CD8-positive, alpha-beta memory T cell (primary cell): Measurements from ENCODE around the gene OSBPL1A. TPM values are rescaled to one million over a fixed set of nuclear protein-coding genes. Genes with fewer than 3 reads are reported as not detected.

Source experiments
- CTCF ChIA-PET: fragments of 350-600 bp; sonication (Branson Sonifier 250); formaldehyde crosslinking; loops from one replicate; lab custom pipeline; 2021; ENCODE audit warnings: antibody characterized with exemption; lab: Charles Lee
- POLR2A ChIA-PET: fragments of 350-600 bp; sonication (Branson Sonifier 250); formaldehyde crosslinking; loops from one replicate; lab custom pipeline; 2021; ENCODE audit warnings: antibody characterized with exemption; lab: Charles Lee
- DNase-seq, 5 donors: peaks; one replicate each; pipeline versions ENCODE4 v3.0.0 to v3.0.0-alpha.2; 2020 to 2022; ENCODE audit warnings: mixed read lengths in 1 of 5
- H3K27ac ChIP-seq: one replicate; pipeline ENCODE4 v1.7.0; 2013; ENCODE audit warnings: low read depth, mild to moderate bottlenecking, low read length, moderate library complexity
- H3K27me3 ChIP-seq: 2 replicates; pipeline ENCODE4 v1.7.0; 2013; ENCODE audit warnings: low read length, mild to moderate bottlenecking; ENCODE audit not compliant: insufficient read depth, poor library complexity, severe bottlenecking
- H3K36me3 ChIP-seq: 2 replicates; pipeline ENCODE4 v1.7.0; 2013; ENCODE audit warnings: mild to moderate bottlenecking, low read length, moderate library complexity; ENCODE audit not compliant: insufficient read depth
- H3K4me1 ChIP-seq: 2 replicates; pipeline ENCODE4 v1.7.0; 2013; ENCODE audit warnings: mild to moderate bottlenecking, low read length, moderate library complexity; ENCODE audit not compliant: insufficient read depth
- H3K4me3 ChIP-seq: 2 replicates; pipeline ENCODE4 v1.7.0; 2013; ENCODE audit warnings: mild to moderate bottlenecking, low read length
- H3K9me3 ChIP-seq: 2 replicates; pipeline ENCODE4 v1.7.0; 2013; ENCODE audit warnings: mild to moderate bottlenecking, low read length
- H3K27ac Mint-ChIP-seq, 8 donors: one replicate each; pipeline ENCODE4 v1.8.0; 2020 to 2021; ENCODE audit warnings: mixed read lengths in 8 of 8, mild to moderate bottlenecking in 6 of 8, inconsistent platforms in 3 of 8, moderate library complexity in 3 of 8
- H3K27me3 Mint-ChIP-seq, 2 donors: one replicate each; pipeline ENCODE4 v1.8.0; 2020 to 2021; ENCODE audit warnings: mixed read lengths in 2 of 2, mild to moderate bottlenecking in 1 of 2, moderate library complexity in 1 of 2
- H3K36me3 Mint-ChIP-seq, 3 donors: one replicate each; pipeline ENCODE4 v1.8.0; 2020 to 2021; ENCODE audit warnings: mixed read lengths in 3 of 3, inconsistent platforms in 1 of 3, mild to moderate bottlenecking in 1 of 3
- H3K4me1 Mint-ChIP-seq, 3 donors: one replicate each; pipeline ENCODE4 v1.8.0; 2020 to 2021; ENCODE audit warnings: mixed read lengths in 3 of 3, inconsistent platforms in 1 of 3, mild to moderate bottlenecking in 1 of 3
- H3K4me3 Mint-ChIP-seq, 7 donors: one replicate each; pipeline ENCODE4 v1.8.0; 2020 to 2021; ENCODE audit warnings: mixed read lengths in 7 of 7, mild to moderate bottlenecking in 6 of 7, moderate library complexity in 4 of 7, inconsistent platforms in 2 of 7
- H3K9me3 Mint-ChIP-seq, 5 donors: one replicate each; pipeline ENCODE4 v1.8.0; 2020 to 2022; ENCODE audit warnings: mixed read lengths in 5 of 5, mild to moderate bottlenecking in 3 of 5, moderate library complexity in 2 of 5, inconsistent platforms in 1 of 5
- polyA plus RNA-seq: library from polyadenylated mRNA; unstranded; fragments of 300-500 nt; fragmentation: Illumina TruSeq; gene quantifications from one replicate; pipeline ENCODE4 v1.2.3, GENCODE V29; 2021
- total RNA-seq, 2 experiments: library from RNA; stranded (reverse); gene quantifications; one replicate each; pipeline ENCODE4 v1.2.3, GENCODE V29; 2021

The OSBPL1A gene
- total and polyA plus RNA-seq, 3 experiments from 2014 or later = 1.3 to 2.5 (median 1.5) TPM

- H3K4me3 Mint-ChIP-seq = peak overlapping the region in 1 of 7 donors; percentile 78
These were observed 31.1 kb upstream of the OSBPL1A start for GRCh38 chr18:24428709-24429108.

GRCh38 chr18:24427484-24427883 is 29.9 kb upstream of the OSBPL1A start:
- H3K27ac Mint-ChIP-seq = peak overlapping the region in 4 of 8 donors; percentile 50 to 90 (median 81)
- H3K4me3 Mint-ChIP-seq = peak overlapping the region; percentile 85 to 94 (median 89)
- POLR2A ChIA-PET = no interaction called here

More at GRCh38 chr18:24428709-24429108, 31.1 kb upstream of the OSBPL1A start:
- H3K36me3 Mint-ChIP-seq = peaks cover 14 to 25% (median 24%) of the 10 kb centered on the region in 3 donors
- peaks cover 0 to 10% of the 10 kb centered on the region in 2 donors for H3K27me3 Mint-ChIP-seq
- H3K9me3 Mint-ChIP-seq = peaks cover 0 to 12% (median 8%) of the 10 kb centered on the region in 5 donors
- ChIA-PET POLR2A (interaction anchor here (0.6 kb wide), 1 partner anchor 1185 kb away, joined by 3 read pairs; no protein-coding TSS in a partner anchor), CTCF (interaction anchor here (0.7 kb wide), 1 partner anchor 11 kb away, joined by 4 read pairs; no protein-coding TSS in a partner anchor)
- H3K4me1 Mint-ChIP-seq = peaks cover 18 to 25% (median 22%) of the 10 kb centered on the region in 3 donors
- Histone ChIP-seq H3K4me3 (no peak overlapping the region), H3K4me1 (peaks cover 4% of the 10 kb centered on the region), H3K27ac (no peak overlapping the region), H3K27me3 (no peaks in the 10 kb centered on the region), H3K36me3 (peaks cover 5% of the 10 kb centered on the region), H3K9me3 (no peaks in the 10 kb centered on the region)
- DNase-seq = no peak
- no peak overlapping the region for H3K27ac Mint-ChIP-seq

GRCh38 chr18:24426398-24427294 is 29.0 kb upstream of the OSBPL1A start, which contains the start of gene IMPACT:
Gene IMPACT, plus strand, starts transcription at chr18:24426670. Its CDS starts 87 bp downstream, at chr18:24426757.
- H3K27me3 Mint-ChIP-seq = peaks cover 4 to 28% of the 10 kb centered on the region in 2 donors
- Histone ChIP-seq H3K4me3 (peak within 1 kb of the TSS; percentile 72), H3K27ac (peak within 1 kb of the TSS; percentile 29), H3K27me3 (no peaks in the 10 kb centered on the region), H3K4me1 (peaks cover 4% of the 10 kb centered on the region), H3K9me3 (no peaks in the 10 kb centered on the region), H3K36me3 (no peaks in the 10 kb centered on the region)
- ChIA-PET POLR2A (no interaction called here), CTCF (no interaction called here)
- H3K4me3 Mint-ChIP-seq = peak within 1 kb of the TSS; percentile 85 to 94 (median 89)
- DNase-seq = peak; percentile 64 to 79 (median 72)
- H3K4me1 Mint-ChIP-seq = peaks cover 18 to 25% (median 22%) of the 10 kb centered on the region in 3 donors
- peaks cover 13 to 31% (median 20%) of the 10 kb centered on the region in 3 donors for H3K36me3 Mint-ChIP-seq
- H3K27ac Mint-ChIP-seq = peak within 1 kb of the TSS in 6 of 8 donors; percentile 69 to 97 (median 84)
- peaks cover 0 to 12% (median 8%) of the 10 kb centered on the region in 5 donors for H3K9me3 Mint-ChIP-seq

More at GRCh38 chr18:24427484-24427883, 29.9 kb upstream of the OSBPL1A start:
- peaks cover 3 to 22% of the 10 kb centered on the region in 2 donors for H3K27me3 Mint-ChIP-seq
- Histone ChIP-seq H3K4me3 (no peak overlapping the region), H3K36me3 (no peaks in the 10 kb centered on the region), H3K4me1 (peaks cover 4% of the 10 kb centered on the region), H3K27me3 (no peaks in the 10 kb centered on the region), H3K9me3 (no peaks in the 10 kb centered on the region), H3K27ac (no peak overlapping the region)
- peaks cover 0 to 12% (median 8%) of the 10 kb centered on the region in 5 donors for H3K9me3 Mint-ChIP-seq
- CTCF ChIA-PET = no interaction called here
- H3K36me3 Mint-ChIP-seq = peaks cover 14 to 27% (median 21%) of the 10 kb centered on the region in 3 donors
- peaks cover 18 to 25% (median 22%) of the 10 kb centered on the region in 3 donors for H3K4me1 Mint-ChIP-seq
- no peak for DNase-seq

GRCh38 chr18:24426073-24426397 is 28.4 kb upstream of the OSBPL1A start:
- no peak for DNase-seq
- Histone ChIP-seq H3K9me3 (no peaks in the 10 kb centered on the region), H3K27me3 (no peaks in the 10 kb centered on the region), H3K36me3 (no peaks in the 10 kb centered on the region), H3K4me3 (peak overlapping the region; percentile 72), H3K27ac (no peak overlapping the region), H3K4me1 (peaks cover 4% of the 10 kb centered on the region)
- CTCF ChIA-PET = no interaction called here
- POLR2A ChIA-PET = no interaction called here
- Mint-ChIP-seq H3K36me3 (peaks cover 10 to 28% (median 16%) of the 10 kb centered on the region in 3 donors), H3K27ac (peak overlapping the region in 5 of 8 donors; percentile 7 to 58 (median 53)), H3K4me3 (peak overlapping the region; percentile 77 to 94 (median 82)), H3K4me1 (peaks cover 18 to 25% (median 22%) of the 10 kb centered on the region in 3 donors), H3K27me3 (peaks cover 8 to 33% of the 10 kb centered on the region in 2 donors), H3K9me3 (peaks cover 0 to 12% (median 8%) of the 10 kb centered on the region in 5 donors)

GRCh38 chr18:24421831-24422230 is 24.2 kb upstream of the OSBPL1A start:
- H3K27ac Mint-ChIP-seq = no peak overlapping the region
- no peak overlapping the region for H3K27ac ChIP-seq
- peaks cover 6 to 26% (median 8%) of the 10 kb centered on the region in 3 donors for H3K36me3 Mint-ChIP-seq
- H3K4me1 ChIP-seq = peaks cover 4% of the 10 kb centered on the region
- no peak for DNase-seq
- H3K27me3 Mint-ChIP-seq = peaks cover 17 to 61% of the 10 kb centered on the region in 2 donors
- no peak overlapping the region for H3K4me3 Mint-ChIP-seq
- POLR2A ChIA-PET = no interaction called here
- H3K4me3 ChIP-seq = no peak overlapping the region
- peaks cover 0 to 9% (median 8%) of the 10 kb centered on the region in 5 donors for H3K9me3 Mint-ChIP-seq
- H3K9me3 ChIP-seq = no peaks in the 10 kb centered on the region
- no peaks in the 10 kb centered on the region for H3K36me3 ChIP-seq
- H3K27me3 ChIP-seq = no peaks in the 10 kb centered on the region
- H3K4me1 Mint-ChIP-seq = peaks cover 7 to 10% (median 9%) of the 10 kb centered on the region in 3 donors
- CTCF ChIA-PET = interaction anchor here (0.8 to 1.5 kb wide), 3 partner anchors 9 to 67 kb away, joined by 3 to 4 read pairs (median 3); no protein-coding TSS in a partner anchor

GRCh38 chr18:24420551-24420950 is 22.9 kb upstream of the OSBPL1A start:
- peaks cover 17 to 61% of the 10 kb centered on the region in 2 donors for H3K27me3 Mint-ChIP-seq
- Histone ChIP-seq H3K36me3 (no peaks in the 10 kb centered on the region), H3K4me3 (no peak overlapping the region), H3K4me1 (no peaks in the 10 kb centered on the region), H3K9me3 (no peaks in the 10 kb centered on the region), H3K27me3 (no peaks in the 10 kb centered on the region), H3K27ac (no peak overlapping the region)
- H3K36me3 Mint-ChIP-seq = peaks cover under 1 to 19% (median 6%) of the 10 kb centered on the region in 3 donors
- peaks cover 0 to 2% (median 2%) of the 10 kb centered on the region in 5 donors for H3K9me3 Mint-ChIP-seq
- no peak for DNase-seq
- H3K4me1 Mint-ChIP-seq = peaks cover under 1 to 2% (median under 1%) of the 10 kb centered on the region in 3 donors
- H3K4me3 Mint-ChIP-seq = no peak overlapping the region
- H3K27ac Mint-ChIP-seq = no peak overlapping the region
- ChIA-PET CTCF (no interaction called here), POLR2A (no interaction called here)

- no peaks in the 10 kb centered on the region for H3K9me3 Mint-ChIP-seq
- H3K27ac Mint-ChIP-seq = no peak overlapping the region
- ChIA-PET POLR2A (no interaction called here), CTCF (interaction anchor here (0.9 kb wide), 1 partner anchor 11 kb away, joined by 4 read pairs; no protein-coding TSS in a partner anchor)
- no peaks in the 10 kb centered on the region for H3K36me3 ChIP-seq
- DNase-seq = no peak
- H3K4me1 Mint-ChIP-seq = no peaks in the 10 kb centered on the region
- H3K27me3 Mint-ChIP-seq = peaks cover 20 to 50% of the 10 kb centered on the region in 2 donors
- H3K4me1 ChIP-seq = no peaks in the 10 kb centered on the region
- no peak overlapping the region for H3K4me3 Mint-ChIP-seq
- H3K4me3 ChIP-seq = no peak overlapping the region
- H3K9me3 ChIP-seq = no peaks in the 10 kb centered on the region
- H3K36me3 Mint-ChIP-seq = peaks cover 0 to 8% (median 0%) of the 10 kb centered on the region in 3 donors
- H3K27ac ChIP-seq = no peak overlapping the region
- H3K27me3 ChIP-seq = no peaks in the 10 kb centered on the region
These were observed 19.9 kb upstream of the OSBPL1A start for GRCh38 chr18:24417480-24417879.
